NCI-H2196 treated with DMSO at 0.1 percent for 48 hours (cell line): Measurements from ENCODE around the gene VWC2.

Experiments used
- DNase-seq: peaks from one replicate; lab custom pipeline; 2025; ENCODE audit not compliant: unreplicated experiment; lab: John Stamatoyannopoulos, UW

The VWC2 gene

DNA sequence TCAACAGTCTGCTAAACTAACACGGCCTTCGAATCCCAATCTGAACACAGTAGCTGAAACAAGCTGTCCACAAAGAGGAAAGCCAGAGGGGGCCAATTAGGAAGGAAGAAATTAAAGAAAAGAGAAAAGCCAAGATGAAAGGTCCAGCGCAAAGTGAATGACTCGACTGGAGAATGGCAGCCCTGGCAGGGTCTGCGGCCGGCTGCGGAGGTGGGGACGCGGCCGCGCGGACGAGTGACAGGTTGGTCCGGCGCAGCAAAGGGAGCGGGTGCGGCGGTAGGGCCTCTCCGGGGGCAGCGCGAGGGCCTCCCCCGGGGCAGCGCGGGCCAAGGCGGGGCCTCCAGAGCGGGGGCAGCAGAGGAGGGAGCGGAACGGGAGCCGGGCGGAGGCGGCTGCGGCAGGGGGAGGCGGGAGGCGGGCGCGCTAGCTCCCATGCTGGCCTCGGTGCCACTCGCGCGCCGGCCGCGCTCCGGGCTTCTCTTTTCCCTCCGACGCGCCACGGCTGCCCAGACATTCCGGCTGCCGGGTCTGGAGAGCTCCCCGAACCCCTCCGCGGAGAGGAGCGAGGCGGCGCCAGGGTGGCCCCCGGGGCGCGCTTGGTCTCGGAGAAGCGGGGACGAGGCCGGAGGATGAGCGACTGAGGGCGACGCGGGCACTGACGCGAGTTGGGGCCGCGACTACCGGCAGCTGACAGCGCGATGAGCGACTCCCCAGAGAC, at the start of gene VWC2:
TSS of gene VWC2 (plus strand) at position 421 of the 718 bp plus-strand sequence. CDS start 1,798 bp downstream, outside the sequence.
- DNase-seq = no peak

DNA sequence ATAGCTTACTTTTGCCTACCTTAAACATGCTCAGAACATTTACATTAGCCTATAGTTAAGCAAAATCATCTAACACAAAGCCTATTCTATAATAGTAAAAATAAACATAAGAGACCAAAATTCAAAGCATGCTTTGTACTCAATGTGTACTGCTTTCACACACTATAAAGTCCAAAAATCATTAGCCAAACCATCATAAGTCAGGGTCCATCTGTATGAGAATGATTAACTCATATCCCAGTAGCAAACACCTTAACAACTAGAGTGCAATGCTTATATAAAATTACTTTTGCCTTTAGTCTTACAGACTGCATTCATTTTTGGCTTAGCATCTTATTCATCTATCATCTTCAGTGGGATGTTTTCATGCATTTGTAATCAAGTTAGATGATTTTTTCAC, 49.4 kb upstream of the VWC2 start:
- no peak for DNase-seq

DNA sequence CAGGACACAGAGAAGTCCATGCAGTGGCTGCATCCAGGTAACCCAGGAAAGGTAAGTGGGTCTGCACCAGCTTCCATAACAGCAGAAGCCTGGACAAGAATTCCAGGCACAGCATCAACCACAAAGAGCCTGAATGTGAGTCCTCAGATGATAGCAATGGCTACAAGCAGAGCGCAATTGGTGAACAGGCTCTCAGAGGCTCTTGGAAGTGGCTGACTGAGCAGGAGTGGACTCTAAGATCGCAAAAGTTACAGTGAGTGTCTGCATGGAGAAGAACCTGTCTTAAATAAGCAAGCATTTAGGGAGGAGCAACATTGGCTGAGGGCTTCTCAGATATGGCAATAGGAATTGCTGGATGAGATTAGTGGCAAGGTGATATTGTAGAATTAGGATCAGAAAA, 41.6 kb upstream of the VWC2 start:
- DNase-seq = no peak

DNA sequence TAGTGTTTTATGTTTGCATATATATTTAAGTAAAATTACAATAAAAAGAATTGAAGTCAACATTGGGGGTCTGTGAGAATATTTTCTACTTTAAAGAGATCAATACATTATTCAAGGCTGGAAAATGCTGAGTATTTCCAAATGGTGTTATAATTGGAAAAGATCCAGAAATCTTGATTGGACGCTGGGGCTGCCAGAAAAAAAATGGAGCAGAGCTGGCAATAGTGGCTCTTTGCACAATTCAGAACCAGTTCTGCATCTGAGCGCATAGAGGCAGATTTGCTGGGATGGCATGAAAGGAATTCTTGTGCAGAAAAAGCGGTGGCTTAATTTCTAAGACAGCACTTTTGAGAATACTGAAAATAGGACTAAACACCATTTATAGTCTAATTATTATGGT, 10.8 kb upstream of the VWC2 start:
- DNase-seq = no peak

DNA sequence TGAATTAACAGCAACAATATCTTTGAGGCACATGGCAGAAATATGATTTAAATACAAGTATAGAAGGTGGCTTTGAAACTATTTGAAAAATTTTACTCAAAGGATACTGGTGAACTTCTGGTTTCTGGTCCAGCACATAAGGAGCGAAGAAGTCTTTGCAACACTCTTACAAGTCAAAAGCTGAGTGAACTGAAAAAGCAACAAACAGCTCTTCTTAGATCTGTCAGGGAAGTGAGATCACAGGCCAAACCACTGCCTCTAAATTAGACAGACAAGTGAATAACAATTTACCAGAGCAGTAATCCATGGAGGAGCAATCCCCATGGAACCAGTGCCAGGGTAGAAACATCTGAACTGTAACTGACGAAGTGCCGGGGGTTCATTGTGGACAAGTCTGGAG, 9.6 kb upstream of the VWC2 start:
- DNase-seq = no peak

DNA sequence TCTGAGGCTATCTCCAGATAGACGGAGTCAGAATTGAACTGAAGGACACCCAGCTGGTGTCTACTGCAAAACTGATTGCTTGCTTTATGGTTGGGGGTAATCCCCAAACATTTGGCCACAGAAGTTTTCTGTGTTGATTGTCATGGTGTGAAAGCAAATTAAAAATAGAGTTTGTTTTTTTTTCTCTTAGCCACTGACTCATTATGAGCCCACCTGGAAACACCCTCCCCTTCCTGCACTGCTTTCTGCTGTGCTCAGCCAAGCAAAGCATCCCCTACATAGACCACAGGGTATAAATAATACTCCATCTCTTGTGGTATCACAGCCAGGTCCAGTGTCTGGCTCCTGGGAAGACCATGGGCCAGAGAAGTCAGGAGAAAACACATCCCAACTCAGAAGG, 6.5 kb upstream of the VWC2 start:
- DNase-seq = no peak

DNA sequence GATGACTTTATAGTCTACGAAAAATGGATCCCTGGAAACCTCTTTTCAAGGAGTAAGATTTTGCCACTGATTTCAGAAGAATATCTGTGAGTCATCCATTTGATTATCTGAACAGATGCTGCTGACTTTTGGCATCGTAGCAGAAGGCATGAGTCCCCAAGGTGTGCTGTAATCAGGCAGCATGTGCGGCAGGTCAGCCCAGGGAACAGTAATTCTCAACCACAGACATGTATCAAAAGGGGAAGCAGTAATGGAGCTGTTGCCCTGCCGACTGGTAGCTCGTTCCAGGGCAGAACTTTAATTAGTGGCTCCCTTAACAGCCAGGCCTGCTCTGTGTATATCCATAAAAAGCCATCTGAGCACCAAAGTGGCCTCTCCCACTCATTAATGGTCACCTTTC, 5.7 kb upstream of the VWC2 start:
- no peak for DNase-seq

DNA sequence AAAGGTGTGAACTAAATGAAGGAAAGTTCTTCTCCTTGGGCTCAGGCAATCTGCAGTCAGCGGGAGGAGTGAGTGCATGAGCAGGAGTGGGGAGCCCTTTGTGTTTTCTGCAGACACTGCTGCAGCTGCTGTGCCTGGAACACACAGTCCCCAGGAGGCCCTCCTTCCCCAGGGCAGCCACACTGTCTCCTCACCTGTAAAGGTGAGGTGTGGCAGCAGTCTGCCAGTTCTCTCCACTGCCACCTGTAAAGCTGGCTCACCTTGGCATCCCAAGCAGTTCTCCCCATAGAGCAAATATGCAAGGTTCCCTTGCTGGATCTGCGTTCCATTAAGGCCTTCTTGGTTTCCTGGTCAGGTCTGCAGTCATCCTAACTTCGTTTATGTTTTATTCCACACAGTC, 5.2 kb upstream of the VWC2 start:
- no peak for DNase-seq

DNA sequence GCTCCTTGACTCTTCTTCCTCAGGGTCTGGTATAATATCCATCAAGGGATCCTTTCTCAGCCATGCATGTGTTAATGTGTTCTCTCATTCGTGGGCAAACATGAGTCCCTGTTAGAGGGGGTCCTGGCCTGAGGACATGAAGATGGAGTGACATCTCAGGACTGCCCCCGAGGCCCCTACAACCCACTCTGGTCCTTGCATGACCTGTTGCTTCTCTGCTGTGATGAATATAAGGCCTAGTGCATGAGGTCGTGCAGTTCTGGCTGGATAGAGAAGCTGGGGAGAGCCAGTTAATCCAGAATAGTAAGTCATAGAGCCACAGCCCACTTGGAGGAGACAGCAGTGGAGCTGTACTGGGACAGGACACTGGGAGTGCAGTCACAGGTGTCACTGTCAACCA, 4.6 kb upstream of the VWC2 start:
- DNase-seq = no peak

DNA sequence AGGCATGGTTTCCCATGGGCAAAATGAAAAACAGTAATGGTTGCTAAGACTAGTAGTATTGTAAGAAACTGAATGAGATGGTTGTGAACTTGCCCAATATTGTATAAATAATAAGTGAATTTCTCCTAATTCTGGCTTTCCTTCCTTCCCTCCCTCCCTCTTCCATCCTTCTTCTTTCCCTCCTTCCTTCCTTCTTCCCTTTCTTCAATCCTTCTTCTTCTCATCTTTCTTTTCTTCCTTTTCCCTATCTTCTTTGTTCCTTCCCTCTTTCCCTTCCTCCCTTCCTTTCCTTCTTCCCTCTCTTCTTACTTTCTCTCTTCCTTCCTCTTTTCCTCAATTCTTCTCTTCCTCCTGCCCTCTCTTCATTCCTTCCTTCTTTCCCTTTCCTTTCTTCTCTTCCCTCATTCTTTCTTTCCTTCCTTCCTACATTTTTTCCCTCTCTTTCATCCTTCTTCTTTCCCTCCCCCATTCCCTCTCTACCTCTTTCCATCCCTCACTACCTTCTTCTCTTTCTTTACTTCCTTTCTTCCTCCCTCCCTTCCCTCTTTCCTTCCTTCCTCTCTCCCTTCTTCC, 4.1 kb upstream of the VWC2 start:
- DNase-seq = no peak

DNA sequence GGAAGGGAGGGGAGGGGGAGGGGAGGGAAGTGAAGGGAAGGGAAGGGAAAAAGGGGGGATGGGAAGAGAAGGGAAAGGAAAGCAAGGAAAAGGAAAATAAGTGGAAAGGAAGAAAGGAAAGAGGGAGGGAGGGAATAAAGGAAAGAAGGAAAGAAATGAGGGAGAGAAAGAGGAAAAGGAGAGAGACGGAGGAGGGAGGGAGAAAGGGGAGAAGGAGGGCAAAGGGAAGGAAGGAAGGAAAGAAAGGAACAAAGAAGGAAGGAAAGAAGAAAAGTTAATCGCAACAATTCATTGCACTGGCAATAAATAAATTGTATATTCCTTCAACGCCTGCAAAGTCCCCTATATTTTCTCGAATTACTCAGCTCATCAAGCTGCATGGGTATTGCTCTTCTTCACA, 2.6 kb upstream of the VWC2 start:
- DNase-seq = no peak

DNA sequence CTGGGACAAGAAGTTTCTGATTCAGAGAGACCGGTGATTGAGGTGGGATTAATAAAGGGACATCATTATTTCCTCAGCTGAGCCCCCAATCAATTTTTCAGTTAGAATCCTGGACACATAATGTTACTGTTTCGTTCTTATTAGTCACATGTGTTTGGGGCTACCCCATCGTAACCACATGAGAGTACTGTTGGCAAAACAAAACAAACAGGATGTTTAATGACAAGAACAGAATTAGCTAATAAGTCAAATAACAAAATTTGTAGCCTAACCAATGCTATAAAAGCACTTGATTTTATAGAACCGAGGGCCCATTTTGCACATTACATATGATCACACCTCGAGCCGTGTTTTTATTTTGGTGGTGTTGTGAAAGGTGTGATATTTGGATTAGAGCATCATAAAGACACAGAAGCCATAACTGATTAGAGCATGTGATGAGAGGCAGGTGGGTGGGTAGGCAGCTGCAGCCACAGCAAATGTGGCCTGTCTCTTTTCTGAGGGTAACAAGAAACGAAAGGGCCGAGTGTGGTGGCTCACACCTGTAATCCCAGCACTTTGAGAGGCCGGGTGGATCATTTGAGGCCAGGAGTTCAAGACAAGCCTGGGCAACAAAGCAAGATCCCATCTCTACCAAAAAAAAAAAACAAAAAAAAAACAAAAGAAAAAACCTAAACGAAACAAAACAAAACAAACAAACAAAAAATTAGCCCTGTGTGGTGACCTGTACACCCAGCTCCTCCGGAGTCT, 1.8 kb upstream of the VWC2 start:
- no peak for DNase-seq

DNA sequence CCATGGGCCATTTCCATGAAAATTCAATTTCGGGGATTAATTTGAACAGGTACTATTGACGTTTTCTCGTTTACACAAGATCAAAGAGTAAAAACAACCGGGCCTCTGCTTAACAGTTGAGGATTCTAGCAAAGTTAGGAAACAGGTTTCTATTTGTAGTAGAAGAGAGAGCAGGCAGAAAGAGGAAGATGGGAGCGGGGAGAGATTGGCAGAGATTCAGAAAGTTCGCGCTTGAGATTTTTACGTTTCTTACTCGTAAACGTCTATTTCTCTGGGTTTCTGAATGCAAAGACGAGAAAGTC, 571 bp upstream of the VWC2 start:
- no peak for DNase-seq

DNA sequence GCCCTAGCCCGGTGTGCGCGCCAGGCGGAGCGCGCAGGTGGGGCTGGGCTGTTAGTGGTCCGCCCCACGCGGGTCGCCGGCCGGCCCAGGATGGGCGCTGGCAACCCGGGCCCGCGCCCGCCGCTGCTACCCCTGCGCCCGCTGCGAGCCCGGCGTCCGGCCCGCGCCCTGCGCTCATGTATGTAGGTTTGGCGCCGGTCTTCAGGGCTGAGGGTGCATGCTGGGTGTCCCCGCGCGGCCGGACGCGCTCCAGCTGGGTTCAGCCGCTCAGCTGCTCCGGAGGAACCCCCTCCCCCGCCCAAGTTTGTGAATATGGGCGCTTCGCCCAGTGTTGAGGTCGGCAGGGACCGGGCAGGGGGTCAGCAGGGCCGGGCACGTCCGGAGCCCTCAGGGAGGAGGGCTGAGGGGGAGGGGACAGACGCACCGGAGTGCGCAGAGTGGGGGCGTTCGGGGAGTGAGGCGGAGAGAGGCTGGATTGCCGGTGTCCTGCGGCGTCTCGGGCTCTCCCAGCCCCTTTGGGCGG, 559 bp downstream of the VWC2 start:
- DNase-seq = no peak

DNA sequence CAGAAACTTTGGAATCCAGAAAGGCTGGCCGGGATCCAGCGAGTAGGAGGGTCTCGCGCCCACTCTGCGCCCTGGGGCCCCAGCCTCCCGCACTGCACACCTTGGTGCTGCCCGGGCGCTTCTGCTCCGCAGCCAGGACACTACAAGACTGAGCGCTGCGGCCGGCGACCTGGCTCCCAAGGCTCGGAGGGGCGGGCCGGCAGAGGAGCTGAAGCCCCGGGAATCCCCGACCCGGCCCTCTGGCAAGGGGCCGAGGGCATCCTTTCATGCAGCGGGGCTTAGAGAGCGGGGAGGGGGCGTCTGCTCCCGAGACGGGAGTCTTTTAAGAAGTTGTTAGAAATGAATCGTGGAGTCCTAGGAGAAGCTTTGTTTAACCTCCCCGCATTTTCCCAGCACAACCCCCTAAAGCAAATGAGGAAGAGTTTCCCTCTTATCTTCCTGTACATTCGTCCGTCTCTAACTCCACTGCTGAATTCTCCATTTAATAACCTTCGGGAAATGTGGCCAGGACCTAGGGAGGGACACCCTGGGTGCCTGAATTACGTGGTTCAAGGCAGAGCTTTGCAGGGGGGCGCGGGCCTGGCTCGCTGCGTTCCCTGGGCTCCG, 1.1 kb downstream of the VWC2 start:
- DNase-seq = no peak

DNA sequence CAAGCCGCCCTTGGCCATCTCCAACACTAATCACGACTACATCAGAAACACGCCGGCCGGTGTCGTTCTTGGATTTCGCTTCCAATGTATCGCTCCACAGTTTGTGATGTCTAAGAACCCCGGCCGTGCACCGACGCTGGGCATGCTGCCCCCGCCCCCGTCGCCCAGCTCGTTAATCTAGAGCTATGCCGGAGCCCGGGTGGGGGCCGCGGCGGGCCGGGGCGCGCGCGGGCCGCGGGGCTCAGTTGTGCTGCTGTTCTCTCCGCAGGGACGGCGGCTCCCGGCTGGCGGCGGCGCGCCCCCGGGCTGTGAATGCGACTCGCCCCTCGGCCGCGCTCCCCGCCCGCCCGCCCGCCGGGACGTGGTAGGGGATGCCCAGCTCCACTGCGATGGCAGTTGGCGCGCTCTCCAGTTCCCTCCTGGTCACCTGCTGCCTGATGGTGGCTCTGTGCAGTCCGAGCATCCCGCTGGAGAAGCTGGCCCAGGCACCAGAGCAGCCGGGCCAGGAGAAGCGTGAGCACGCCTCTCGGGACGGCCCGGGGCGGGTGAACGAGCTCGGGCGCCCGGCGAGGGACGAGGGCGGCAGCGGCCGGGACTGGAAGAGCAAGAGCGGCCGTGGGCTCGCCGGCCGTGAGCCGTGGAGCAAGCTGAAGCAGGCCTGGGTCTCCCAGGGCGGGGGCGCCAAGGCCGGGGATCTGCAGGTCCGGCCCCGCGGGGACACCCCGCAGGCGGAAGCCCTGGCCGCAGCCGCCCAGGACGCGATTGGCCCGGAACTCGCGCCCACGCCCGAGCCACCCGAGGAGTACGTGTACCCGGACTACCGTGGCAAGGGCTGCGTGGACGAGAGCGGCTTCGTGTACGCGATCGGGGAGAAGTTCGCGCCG, 1.9 kb downstream of the VWC2 start:
- no peak for DNase-seq

DNA sequence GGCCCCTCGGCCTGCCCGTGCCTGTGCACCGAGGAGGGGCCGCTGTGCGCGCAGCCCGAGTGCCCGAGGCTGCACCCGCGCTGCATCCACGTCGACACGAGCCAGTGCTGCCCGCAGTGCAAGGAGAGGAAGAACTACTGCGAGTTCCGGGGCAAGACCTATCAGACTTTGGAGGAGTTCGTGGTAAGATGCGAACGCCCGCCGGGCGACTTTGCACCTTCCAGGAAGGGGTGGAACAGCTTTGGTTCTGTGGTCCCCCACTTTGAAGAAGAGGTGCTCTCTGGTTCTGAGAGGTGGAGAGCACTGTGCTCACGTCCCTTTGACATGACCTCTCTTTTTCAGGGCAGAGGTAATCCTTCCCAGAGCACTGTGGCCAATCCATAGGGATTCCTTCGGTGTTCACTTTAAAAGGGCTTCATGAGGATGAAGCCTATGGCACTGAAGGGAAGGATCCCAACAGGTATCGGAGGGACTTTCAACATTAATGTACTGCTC, 2.6 kb downstream of the VWC2 start:
- DNase-seq = no peak

DNA sequence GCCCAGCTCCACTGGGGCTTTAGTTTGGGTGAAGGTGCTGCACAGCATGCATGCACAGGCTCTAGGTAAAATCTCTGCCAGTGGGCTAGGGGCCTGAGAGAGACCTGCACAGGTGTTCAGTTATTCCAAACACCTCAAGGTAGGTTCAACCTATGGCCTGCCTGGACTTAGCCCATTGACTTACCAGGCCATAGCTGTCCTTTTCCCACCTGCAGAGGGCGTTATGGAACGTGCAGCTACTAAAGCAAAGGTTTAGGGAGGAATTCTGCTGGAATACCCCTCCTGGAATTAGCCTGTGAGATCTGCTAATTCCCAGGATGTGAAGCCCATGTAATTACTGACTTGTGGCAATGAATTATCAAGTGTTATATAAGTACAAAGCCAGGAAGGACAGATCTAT, 3.6 kb downstream of the VWC2 start:
- DNase-seq = no peak

DNA sequence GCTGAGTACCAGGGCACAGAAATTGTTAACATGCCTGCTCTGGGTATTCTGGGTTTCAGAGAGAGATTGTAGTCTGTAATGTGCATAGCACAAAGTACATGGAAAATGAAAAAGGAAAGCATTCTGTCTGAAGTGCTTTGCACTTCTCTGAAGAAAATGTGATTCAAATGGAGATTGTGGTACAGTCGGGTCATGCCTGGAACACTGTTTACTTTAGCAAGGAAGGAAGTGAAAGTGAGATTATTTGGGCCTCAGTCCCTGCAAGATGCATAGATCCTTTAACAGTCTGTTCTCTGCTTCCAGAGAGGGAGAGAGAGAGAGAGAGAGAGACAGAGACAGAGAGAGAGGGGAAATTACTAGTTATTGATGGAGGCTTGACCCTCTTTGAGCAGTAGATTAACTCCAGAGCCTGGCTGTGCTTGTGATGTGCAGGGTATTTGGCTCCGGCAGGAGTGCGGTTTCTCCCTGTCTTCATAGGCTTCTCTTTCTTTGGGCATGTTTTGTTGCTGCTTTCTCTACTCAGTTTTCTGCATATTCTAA, 5.4 kb downstream of the VWC2 start:
- no peak for DNase-seq

DNA sequence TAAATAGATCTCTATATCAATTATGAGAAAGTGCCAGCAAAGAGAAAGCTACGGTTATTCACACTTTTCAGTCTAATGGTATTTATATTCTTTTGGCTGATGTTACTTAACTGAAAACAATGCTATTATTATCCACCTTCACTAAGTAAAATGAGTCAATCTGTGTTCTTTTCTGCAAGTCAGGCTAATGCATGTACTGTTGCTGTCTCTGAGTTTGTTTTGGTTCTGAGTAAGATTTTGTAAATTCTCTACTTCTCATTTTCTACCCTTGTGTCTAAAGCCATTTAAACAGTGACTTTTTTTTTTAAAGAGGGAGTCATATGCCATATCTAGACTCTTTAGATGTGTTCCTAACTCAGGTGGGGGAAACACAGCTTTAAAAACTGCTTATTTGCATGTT, 7.5 kb downstream of the VWC2 start:
- DNase-seq = no peak

DNA sequence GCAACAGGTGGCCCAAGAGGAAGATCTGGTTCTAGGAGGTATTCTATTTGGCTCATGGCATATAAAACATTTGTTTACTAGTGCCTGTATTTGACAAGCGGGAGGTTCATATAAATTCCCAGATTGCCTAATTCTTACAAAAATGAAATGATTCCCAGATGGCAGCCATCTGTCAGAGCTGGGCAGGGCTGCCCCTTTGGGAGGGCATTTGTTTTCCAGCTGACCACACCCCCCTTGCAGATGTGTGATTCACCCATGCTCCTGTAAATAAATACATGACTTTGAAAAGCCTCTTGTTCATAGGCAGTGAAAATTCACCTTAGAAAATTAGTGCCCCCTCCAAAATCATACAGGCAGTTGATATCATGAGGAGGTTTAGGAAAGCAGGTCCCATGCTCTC, 8.6 kb downstream of the VWC2 start:
- no peak for DNase-seq
